Astrocyte (in vitro differentiated cells and primary cell): ENCODE measurements around the gene CDKN2AIP.

Source experiments
- EZH2 ChIP-seq: IDR thresholded peaks from 2 replicates; pipeline ENCODE4 v1.6.1; 2012; ENCODE audit warnings: mild to moderate bottlenecking, low read length, inconsistent platforms; ENCODE audit not compliant: insufficient read depth
- TF ChIP-seq, protein P1 (sequence below): IDR thresholded peaks from 2 replicates; pipeline ENCODE4 v1.5.1; 2011; ENCODE audit warnings: low read depth, mild to moderate bottlenecking, inconsistent platforms, low read length, moderate library complexity; ENCODE audit not compliant: insufficient read depth

DNA sequence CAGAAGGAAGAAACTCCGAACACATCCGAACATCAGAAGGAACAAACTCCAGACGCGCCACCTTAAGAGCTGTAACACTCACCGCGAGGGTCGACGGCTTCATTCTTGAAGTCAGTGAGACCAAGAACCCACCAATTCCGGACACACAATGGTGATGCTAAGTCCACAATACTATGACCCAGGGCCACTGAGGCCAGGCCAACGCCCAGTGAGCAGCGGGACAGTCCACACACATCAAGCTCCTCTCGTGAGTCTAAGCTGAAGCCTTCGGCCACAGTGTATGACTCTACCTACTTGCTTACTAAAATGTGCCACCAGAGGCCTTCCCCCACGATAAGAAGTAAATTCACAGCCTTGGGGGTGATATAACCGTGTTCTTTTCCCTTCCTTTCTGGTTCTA is 10.2 kb upstream of the CDKN2AIP start:
- TF ChIP-seq, protein P1, sequence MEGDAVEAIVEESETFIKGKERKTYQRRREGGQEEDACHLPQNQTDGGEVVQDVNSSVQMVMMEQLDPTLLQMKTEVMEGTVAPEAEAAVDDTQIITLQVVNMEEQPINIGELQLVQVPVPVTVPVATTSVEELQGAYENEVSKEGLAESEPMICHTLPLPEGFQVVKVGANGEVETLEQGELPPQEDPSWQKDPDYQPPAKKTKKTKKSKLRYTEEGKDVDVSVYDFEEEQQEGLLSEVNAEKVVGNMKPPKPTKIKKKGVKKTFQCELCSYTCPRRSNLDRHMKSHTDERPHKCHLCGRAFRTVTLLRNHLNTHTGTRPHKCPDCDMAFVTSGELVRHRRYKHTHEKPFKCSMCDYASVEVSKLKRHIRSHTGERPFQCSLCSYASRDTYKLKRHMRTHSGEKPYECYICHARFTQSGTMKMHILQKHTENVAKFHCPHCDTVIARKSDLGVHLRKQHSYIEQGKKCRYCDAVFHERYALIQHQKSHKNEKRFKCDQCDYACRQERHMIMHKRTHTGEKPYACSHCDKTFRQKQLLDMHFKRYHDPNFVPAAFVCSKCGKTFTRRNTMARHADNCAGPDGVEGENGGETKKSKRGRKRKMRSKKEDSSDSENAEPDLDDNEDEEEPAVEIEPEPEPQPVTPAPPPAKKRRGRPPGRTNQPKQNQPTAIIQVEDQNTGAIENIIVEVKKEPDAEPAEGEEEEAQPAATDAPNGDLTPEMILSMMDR, result no peak
- no peak for TF ChIP-seq EZH2
